NCI-H82 (cell line): ENCODE measurements around the gene CDH4.
A peak's percentile ranks its signal among the peaks of the same experiment; 100 is the strongest.
"Not testable (repeated sequence)": the region's sequence is repeated elsewhere in the genome, so short reads cannot be mapped to it uniquely, and the experiment has no call there.

Source experiments
- DNase-seq: peaks from one replicate; lab custom pipeline; 2025; lab: John Stamatoyannopoulos, UW

Gene CDH4

GRCh38 chr20:61964675-61965605 lies 712.9 kb downstream of the CDH4 start:
- no peak for DNase-seq

- DNase-seq, result peak; percentile 31
These were observed 713.8 kb downstream of the CDH4 start for GRCh38 chr20:61965606-61966491.

GRCh38 chr20:61966492-61967244 lies 714.6 kb downstream of the CDH4 start:
- no peak for DNase-seq

GRCh38 chr20:61967300-61967699 lies 715.2 kb downstream of the CDH4 start:
- no peak for DNase-seq

GRCh38 chr20:61968036-61968810 lies 716.2 kb downstream of the CDH4 start:
- no peak for DNase-seq

GRCh38 chr20:61968932-61969331 lies 716.9 kb downstream of the CDH4 start:
- DNase-seq, result no peak

GRCh38 chr20:61969806-61970205 lies 717.7 kb downstream of the CDH4 start:
- DNase-seq, result no peak

- DNase-seq, result no peak
These were observed 718.3 kb downstream of the CDH4 start for GRCh38 chr20:61970357-61970756.

- not testable (repeated sequence) for DNase-seq
These were observed 719.5 kb downstream of the CDH4 start for GRCh38 chr20:61971595-61971994.

- no peak for DNase-seq
These were observed 720.8 kb downstream of the CDH4 start for GRCh38 chr20:61972636-61973508.

- DNase-seq, result no peak
These were observed 721.7 kb downstream of the CDH4 start for GRCh38 chr20:61973515-61974356.

GRCh38 chr20:61974357-61974665 lies 722.2 kb downstream of the CDH4 start:
- no peak for DNase-seq

GRCh38 chr20:61975407-61976129 lies 723.5 kb downstream of the CDH4 start:
- no peak for DNase-seq

- DNase-seq, result no peak
These were observed 724.2 kb downstream of the CDH4 start for GRCh38 chr20:61976263-61976643.

- no peak for DNase-seq
These were observed 724.8 kb downstream of the CDH4 start for GRCh38 chr20:61976644-61977418.

GRCh38 chr20:61977419-61977786 lies 725.3 kb downstream of the CDH4 start:
- DNase-seq, result no peak

GRCh38 chr20:61978491-61978890 lies 726.4 kb downstream of the CDH4 start:
- DNase-seq, result no peak

- DNase-seq, result no peak
These were observed 727.0 kb downstream of the CDH4 start for GRCh38 chr20:61979090-61979489.
